ENCODE data around the gene STEAP4. TPM values are rescaled to one million over a fixed set of nuclear protein-coding genes. Genes with fewer than 3 reads are reported as not detected.
"Not testable (repeated sequence)": the region's sequence is repeated elsewhere in the genome, so short reads cannot be mapped to it uniquely, and the experiment has no call there.

Gene STEAP4
- total RNA-seq, 4 donors from 2014 or later, result 45.2 to 239 (median 82.2) TPM

GRCh38 chr7:88268051-88268450 is 38.6 kb downstream of the STEAP4 start:
- TF ChIP-seq, protein P1, sequence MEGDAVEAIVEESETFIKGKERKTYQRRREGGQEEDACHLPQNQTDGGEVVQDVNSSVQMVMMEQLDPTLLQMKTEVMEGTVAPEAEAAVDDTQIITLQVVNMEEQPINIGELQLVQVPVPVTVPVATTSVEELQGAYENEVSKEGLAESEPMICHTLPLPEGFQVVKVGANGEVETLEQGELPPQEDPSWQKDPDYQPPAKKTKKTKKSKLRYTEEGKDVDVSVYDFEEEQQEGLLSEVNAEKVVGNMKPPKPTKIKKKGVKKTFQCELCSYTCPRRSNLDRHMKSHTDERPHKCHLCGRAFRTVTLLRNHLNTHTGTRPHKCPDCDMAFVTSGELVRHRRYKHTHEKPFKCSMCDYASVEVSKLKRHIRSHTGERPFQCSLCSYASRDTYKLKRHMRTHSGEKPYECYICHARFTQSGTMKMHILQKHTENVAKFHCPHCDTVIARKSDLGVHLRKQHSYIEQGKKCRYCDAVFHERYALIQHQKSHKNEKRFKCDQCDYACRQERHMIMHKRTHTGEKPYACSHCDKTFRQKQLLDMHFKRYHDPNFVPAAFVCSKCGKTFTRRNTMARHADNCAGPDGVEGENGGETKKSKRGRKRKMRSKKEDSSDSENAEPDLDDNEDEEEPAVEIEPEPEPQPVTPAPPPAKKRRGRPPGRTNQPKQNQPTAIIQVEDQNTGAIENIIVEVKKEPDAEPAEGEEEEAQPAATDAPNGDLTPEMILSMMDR (IDR thresholded peaks at IDR 0.05), result no peak
- TF ChIP-seq POLR2A (IDR thresholded peaks at IDR 0.05) (no peak), EP300 (IDR thresholded peaks at IDR 0.05) (no peak)
- Histone ChIP-seq H3K4me1 (no peaks in the 10 kb centered on the region), H3K27ac (no peak overlapping the region), H3K4me3 (no peak overlapping the region), H3K36me3 (no peaks in the 10 kb centered on the region), H3K27me3 (no peaks in the 10 kb centered on the region), H3K9me3 (no peaks in the 10 kb centered on the region)
- no peak for DNase-seq (ENCODE audit: low spot score in 2 of 2)
- 83% methylated on average over 2 of the region's 2 CpGs for WGBS, 2 donors

DNA sequence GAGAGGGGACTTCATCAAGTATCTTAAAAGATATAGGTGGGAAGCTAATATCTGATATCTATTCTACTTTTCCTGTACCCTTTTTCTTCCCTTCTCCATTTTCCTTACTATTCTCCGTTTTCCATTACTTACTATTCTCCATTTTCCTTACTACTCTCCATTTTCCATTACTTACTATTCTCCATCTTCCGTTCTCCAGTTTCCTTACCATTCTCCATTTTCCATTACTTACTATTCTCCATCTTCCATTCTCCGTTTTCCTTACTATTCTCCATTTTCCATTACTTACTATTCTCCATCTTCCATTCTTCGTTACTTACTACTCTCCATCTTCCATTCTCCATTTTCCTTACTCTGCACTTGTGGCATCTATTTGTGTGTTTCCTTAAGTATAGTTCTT is 39.3 kb downstream of the STEAP4 start:
- Histone ChIP-seq H3K9me3 (no peaks in the 10 kb centered on the region), H3K27me3 (no peaks in the 10 kb centered on the region), H3K4me3 (no peak overlapping the region), H3K36me3 (no peaks in the 10 kb centered on the region), H3K27ac (no peak overlapping the region), H3K4me1 (no peaks in the 10 kb centered on the region)
- no peak for TF ChIP-seq EP300 (IDR thresholded peaks at IDR 0.05)
- TF ChIP-seq, protein P1 (IDR thresholded peaks at IDR 0.05), result no peak
- TF ChIP-seq POLR2A (IDR thresholded peaks at IDR 0.05), result no peak
- no peak for DNase-seq (ENCODE audit: low spot score in 2 of 2)
- 94 to 95% methylated on average over 4 of the region's 4 CpGs for WGBS, 2 donors

DNA sequence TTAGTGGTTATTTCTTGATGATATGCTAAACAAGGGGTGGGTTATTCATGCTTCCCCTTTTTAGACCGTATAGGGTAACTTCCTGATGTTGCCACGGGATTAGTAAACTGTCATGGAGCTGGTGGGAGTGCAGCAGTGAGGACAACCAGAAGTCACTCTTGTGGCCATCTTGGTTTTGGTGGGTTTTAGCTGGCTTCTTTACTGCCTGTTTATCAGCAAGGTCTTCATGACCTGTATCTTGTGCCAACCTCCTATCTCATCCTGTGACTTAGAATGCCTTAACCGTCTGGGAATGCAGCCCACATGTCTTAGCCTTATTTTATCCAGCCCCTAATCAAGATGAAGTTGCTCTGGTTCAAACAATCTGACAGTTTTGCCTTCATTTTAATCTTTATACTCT is 41.7 kb downstream of the STEAP4 start:
- H3K27ac ChIP-seq; H3K4me3 ChIP-seq; H3K36me3 ChIP-seq; H3K4me1 ChIP-seq; H3K9me3 ChIP-seq; DNase-seq (ENCODE audit: low spot score in 2 of 2); H3K27me3 ChIP-seq: not testable (repeated sequence)
- WGBS, 2 donors, result 69 to 70% methylated on average over 3 of the region's 3 CpGs

DNA sequence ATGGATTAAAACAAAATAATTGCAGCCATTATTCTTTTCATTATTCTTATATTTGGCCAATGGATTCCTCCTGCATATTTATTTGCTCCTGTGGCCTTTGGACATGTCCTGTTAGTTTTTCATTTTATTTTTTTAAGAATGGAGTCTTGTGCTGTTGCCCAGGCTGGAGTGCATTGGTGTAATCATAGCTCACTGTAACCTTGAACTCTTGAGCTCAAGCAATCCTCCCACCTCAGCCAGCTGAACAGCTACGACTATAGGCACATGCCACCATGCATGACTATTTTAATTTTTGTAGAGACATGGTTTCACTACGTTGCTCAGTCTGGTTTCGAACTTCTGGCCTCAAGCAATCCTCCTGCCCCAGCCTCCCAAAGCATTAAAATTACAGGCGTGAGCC is 44.1 kb downstream of the STEAP4 start:
- no peaks in the 10 kb centered on the region for H3K9me3 ChIP-seq
- WGBS, 2 donors, result 89 to 91% methylated on average over 4 of the region's 4 CpGs
- DNase-seq (ENCODE audit: low spot score in 2 of 2), result no peak

DNA sequence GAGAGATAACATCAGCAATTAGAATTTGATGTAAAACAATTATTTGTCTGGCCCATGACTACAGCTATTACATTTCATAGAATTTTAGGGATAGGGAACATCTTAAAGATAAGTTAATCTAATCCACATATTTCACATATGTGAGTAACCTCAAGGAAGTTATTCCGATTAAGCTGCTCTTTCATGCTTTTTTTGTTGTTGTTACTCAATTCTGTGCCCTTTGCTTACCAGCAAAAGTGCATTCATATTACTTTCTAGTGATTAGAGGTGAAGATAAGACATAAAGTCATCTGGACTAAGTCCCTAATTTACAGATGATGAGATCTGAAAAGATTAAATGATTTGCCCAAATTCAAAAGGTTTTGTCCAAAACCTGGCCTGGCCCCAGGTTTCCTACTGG is 46.0 kb downstream of the STEAP4 start:
- no peaks in the 10 kb centered on the region for H3K36me3 ChIP-seq
- TF ChIP-seq, protein P1 (IDR thresholded peaks at IDR 0.05), result no peak
- TF ChIP-seq EP300 (IDR thresholded peaks at IDR 0.05), result no peak
- no peak for TF ChIP-seq POLR2A (IDR thresholded peaks at IDR 0.05)
- H3K27me3 ChIP-seq, result no peaks in the 10 kb centered on the region
- no peak overlapping the region for H3K4me3 ChIP-seq
- WGBS, 2 donors, result 92 to 93% methylated on average over 1 of the region's 1 CpG
- no peak overlapping the region for H3K27ac ChIP-seq
- DNase-seq (ENCODE audit: low spot score in 2 of 2), result no peak
- no peaks in the 10 kb centered on the region for H3K4me1 ChIP-seq
- no peaks in the 10 kb centered on the region for H3K9me3 ChIP-seq

More for the DNA sequence above, 44.1 kb downstream of the STEAP4 start:
- TF ChIP-seq POLR2A (IDR thresholded peaks at IDR 0.05) (no peak), EP300 (IDR thresholded peaks at IDR 0.05) (no peak)
- TF ChIP-seq, protein P1 (IDR thresholded peaks at IDR 0.05), result no peak
- H3K4me3 ChIP-seq, result no peak overlapping the region
- H3K27me3 ChIP-seq, result no peaks in the 10 kb centered on the region
- H3K27ac ChIP-seq, result no peak overlapping the region
- no peaks in the 10 kb centered on the region for H3K36me3 ChIP-seq
- no peaks in the 10 kb centered on the region for H3K4me1 ChIP-seq
